ENCODE results near the gene BIN1.

The BIN1 gene

GRCh38 chr2:127079358-127079920, 27.5 kb downstream of the BIN1 start:
- Histone ChIP-seq H3K79me2 (ENCODE audit: insufficient read depth, low read length) (no peaks in the 10 kb centered on the region), H3K27ac (ENCODE audit: low read length) (no peak overlapping the region), H3K9ac (ENCODE audit: low read depth, low read length) (no peak overlapping the region), H2AFZ (ENCODE audit: low read depth, low read length) (no peak overlapping the region), H3K4me1 (ENCODE audit: insufficient read depth, low read length) (no peaks in the 10 kb centered on the region), H4K20me1 (ENCODE audit: insufficient read depth, low read length) (peaks cover 6% of the 10 kb centered on the region; the same call in 1 of the 2 replicates), H3K27me3 (ENCODE audit: insufficient read depth, low read length, poor library complexity) (no peaks in the 10 kb centered on the region), H3K36me3 (ENCODE audit: insufficient read depth, low read length) (no peaks in the 10 kb centered on the region), H3K4me3 (ENCODE audit: low read depth in 1 of 2, low read length in 2 of 2) (no peak overlapping the region), H3K4me2 (ENCODE audit: insufficient read depth, low read length) (no peak overlapping the region), H3K9me3 (ENCODE audit: insufficient read depth, low read length, severe bottlenecking) (no peaks in the 10 kb centered on the region)
- no peak for ATAC-seq (ENCODE audit: insufficient read depth, low read depth)
- DNase-seq, result no peak
- TF ChIP-seq CTCF (IDR thresholded peaks at IDR 0.05; ENCODE audit: borderline replicate concordance, extremely low read depth, low read length, poor library complexity, severe bottlenecking), result no peak
- no peak for TF ChIP-seq EZH2 (IDR thresholded peaks at IDR 0.05; ENCODE audit: borderline replicate concordance, low read depth, low read length, severe bottlenecking)

GRCh38 chr2:127078666-127079270, 28.2 kb downstream of the BIN1 start:
- Histone ChIP-seq H3K9me3 (ENCODE audit: insufficient read depth, low read length, severe bottlenecking) (no peaks in the 10 kb centered on the region), H3K36me3 (ENCODE audit: insufficient read depth, low read length) (no peaks in the 10 kb centered on the region), H3K9ac (ENCODE audit: low read depth, low read length) (no peak overlapping the region), H2AFZ (ENCODE audit: low read depth, low read length) (no peak overlapping the region), H4K20me1 (ENCODE audit: insufficient read depth, low read length) (peaks cover 6% of the 10 kb centered on the region; the same call in 1 of the 2 replicates), H3K4me2 (ENCODE audit: insufficient read depth, low read length) (no peak overlapping the region), H3K27ac (ENCODE audit: low read length) (no peak overlapping the region), H3K4me3 (ENCODE audit: low read depth in 1 of 2, low read length in 2 of 2) (no peak overlapping the region), H3K27me3 (ENCODE audit: insufficient read depth, low read length, poor library complexity) (no peaks in the 10 kb centered on the region), H3K79me2 (ENCODE audit: insufficient read depth, low read length) (no peaks in the 10 kb centered on the region), H3K4me1 (ENCODE audit: insufficient read depth, low read length) (no peaks in the 10 kb centered on the region)
- no peak for TF ChIP-seq CTCF (IDR thresholded peaks at IDR 0.05; ENCODE audit: borderline replicate concordance, extremely low read depth, low read length, poor library complexity, severe bottlenecking)
- no peak for TF ChIP-seq EZH2 (IDR thresholded peaks at IDR 0.05; ENCODE audit: borderline replicate concordance, low read depth, low read length, severe bottlenecking)
- ATAC-seq (ENCODE audit: insufficient read depth, low read depth) (no peak), DNase-seq (no peak)

GRCh38 chr2:127078028-127078427, 28.9 kb downstream of the BIN1 start:
- DNase-seq (no peak), ATAC-seq (ENCODE audit: insufficient read depth, low read depth) (no peak)
- no peak overlapping the region for H3K4me3 ChIP-seq (ENCODE audit: low read depth in 1 of 2, low read length in 2 of 2)
- H3K9ac ChIP-seq (ENCODE audit: low read depth, low read length), result no peak overlapping the region
- H3K27me3 ChIP-seq (ENCODE audit: insufficient read depth, low read length, poor library complexity), result no peaks in the 10 kb centered on the region
- no peaks in the 10 kb centered on the region for H3K36me3 ChIP-seq (ENCODE audit: insufficient read depth, low read length)
- H2AFZ ChIP-seq (ENCODE audit: low read depth, low read length), result no peak overlapping the region
- H3K9me3 ChIP-seq (ENCODE audit: insufficient read depth, low read length, severe bottlenecking), result no peaks in the 10 kb centered on the region
- TF ChIP-seq EZH2 (IDR thresholded peaks at IDR 0.05; ENCODE audit: borderline replicate concordance, low read depth, low read length, severe bottlenecking) (no peak), CTCF (IDR thresholded peaks at IDR 0.05; ENCODE audit: borderline replicate concordance, extremely low read depth, low read length, poor library complexity, severe bottlenecking) (no peak)
- no peak overlapping the region for H3K27ac ChIP-seq (ENCODE audit: low read length)
- no peaks in the 10 kb centered on the region for H3K79me2 ChIP-seq (ENCODE audit: insufficient read depth, low read length)
- H4K20me1 ChIP-seq (ENCODE audit: insufficient read depth, low read length), result peaks cover 6% of the 10 kb centered on the region; the same call in 1 of the 2 replicates
- no peaks in the 10 kb centered on the region for H3K4me1 ChIP-seq (ENCODE audit: insufficient read depth, low read length)
- no peak overlapping the region for H3K4me2 ChIP-seq (ENCODE audit: insufficient read depth, low read length)

Measured in DND-41 (cell line).